Hepatocyte (in vitro differentiated cells): ENCODE results near the gene ATXN3. TPM values are rescaled to one million over a fixed set of nuclear protein-coding genes. Genes with fewer than 3 reads are reported as not detected.

Experiments used
- DNase-seq: peaks from one replicate; pipeline ENCODE4 v3.0.0-alpha.2; 2016; ENCODE audit warnings: low spot score
- H2AFZ ChIP-seq: fragments of 200-600 bp; sonication (generic); 2 replicates; pipeline ENCODE4 v1.6.0; 2016; ENCODE audit warnings: antibody characterized with exemption, mild to moderate bottlenecking
- H3K27ac ChIP-seq: fragments of 200-600 bp; sonication (generic); 2 replicates; pipeline ENCODE4 v1.5.1; 2016; ENCODE audit warnings: mild to moderate bottlenecking
- H3K27me3 ChIP-seq: fragments of 200-600 bp; sonication (generic); 2 replicates; pipeline ENCODE4 v1.6.1; 2016
- H3K36me3 ChIP-seq: fragments of 200-600 bp; sonication (generic); replicated peaks from 2 replicates; pipeline ENCODE4 v1.5.1; 2016; ENCODE audit warnings: low read depth; ENCODE audit not compliant: insufficient read depth
- H3K4me1 ChIP-seq: fragments of 200-600 bp; sonication (generic); 2 replicates; pipeline ENCODE4 v1.5.1; 2016; ENCODE audit warnings: mild to moderate bottlenecking, moderate library complexity; ENCODE audit not compliant: insufficient read depth
- H3K4me2 ChIP-seq: fragments of 200-600 bp; sonication (generic); 2 replicates; pipeline ENCODE4 v1.6.0; 2016
- H3K4me3 ChIP-seq: fragments of 200-600 bp; sonication (generic); 2 replicates; pipeline ENCODE4 v1.5.1; 2016; ENCODE audit warnings: mild to moderate bottlenecking
- H3K79me2 ChIP-seq: fragments of 200-600 bp; sonication (generic); 2 replicates; pipeline ENCODE4 v1.6.0; 2017; ENCODE audit warnings: mild to moderate bottlenecking
- H3K9me2 ChIP-seq: fragments of 200-600 bp; sonication (generic); replicated peaks from 2 replicates; pipeline ENCODE4 v1.6.0; 2017; ENCODE audit warnings: mild to moderate bottlenecking; ENCODE audit not compliant: insufficient read depth
- H3K9me3 ChIP-seq: fragments of 200-600 bp; sonication (generic); 2 replicates; pipeline ENCODE4 v1.5.1; 2016; ENCODE audit warnings: low read depth, mild to moderate bottlenecking
- H4K20me1 ChIP-seq: fragments of 200-600 bp; sonication (generic); 2 replicates; pipeline ENCODE4 v1.6.0; 2016; ENCODE audit warnings: mild to moderate bottlenecking; ENCODE audit not compliant: insufficient read depth, poor library complexity, severe bottlenecking
- CTCF ChIP-seq: fragments of 200-600 bp; sonication (generic); IDR thresholded peaks from 2 replicates; pipeline ENCODE4 v1.5.1; 2016; ENCODE audit warnings: antibody characterized with exemption, mild to moderate bottlenecking; ENCODE audit not compliant: poor library complexity
- EZH2 ChIP-seq: fragments of 200-600 bp; sonication (generic); IDR thresholded peaks from 2 replicates; pipeline ENCODE4 v1.6.1; 2016; ENCODE audit warnings: antibody characterized with exemption, mild to moderate bottlenecking, borderline replicate concordance
- EZH2phosphoT487 ChIP-seq: fragments of 200-600 bp; sonication (generic); IDR thresholded peaks from one replicate; pipeline ENCODE4 v1.6.1; 2018; ENCODE audit warnings: antibody characterized with exemption, mild to moderate bottlenecking, low read depth, moderate library complexity; ENCODE audit not compliant: unreplicated experiment, severe bottlenecking
- WGBS: methylation state at CpG from one replicate; pipeline ENCODE4 v1.1.6; 2016; ENCODE audit warnings: low lambda C conversion rate; ENCODE audit errors: missing lambda C conversion rate; 5-methylcytosine and 5-hydroxymethylcytosine counted together
- polyA plus RNA-seq: library from polyadenylated mRNA; unstranded; fragments of >200 nt; fragmentation: Nextera tagmentation; extraction: Ambion mirVana; gene quantifications from 2 replicates; pipeline ENCODE4 v1.2.1, GENCODE V29; 2016
- total RNA-seq: library from RNA; depleted of rRNA; stranded (reverse); fragments of >200 nt; gene quantifications from 2 replicates; pipeline ENCODE4 v1.2.3, GENCODE V29; 2014

The ATXN3 gene
- total and polyA plus RNA-seq, 2 experiments from 2014 or later = 15.3 to 19.7 TPM

- no peak overlapping the region for H3K4me3 ChIP-seq
- no peaks in the 10 kb centered on the region for H3K36me3 ChIP-seq
- H3K27ac ChIP-seq = no peak overlapping the region
Measured at GRCh38 chr14:92010644-92011043, 95.7 kb downstream of the ATXN3 start.

GRCh38 chr14:92009604-92010003 lies 96.8 kb downstream of the ATXN3 start:
- H4K20me1 ChIP-seq = peaks cover 6% of the 10 kb centered on the region
- H2AFZ ChIP-seq = no peak overlapping the region
- WGBS = 81% methylated on average over 1 of the region's 1 CpG
- no peak overlapping the region for H3K4me2 ChIP-seq
- DNase-seq = no peak
- H3K27me3 ChIP-seq = no peaks in the 10 kb centered on the region
- no peak overlapping the region for H3K4me3 ChIP-seq
- no peaks in the 10 kb centered on the region for H3K9me3 ChIP-seq
- TF ChIP-seq EZH2 = no peak
- H3K36me3 ChIP-seq = no peaks in the 10 kb centered on the region
- no peaks in the 10 kb centered on the region for H3K4me1 ChIP-seq
- H3K9me2 ChIP-seq = no peaks in the 10 kb centered on the region
- no peak overlapping the region for H3K27ac ChIP-seq
- H3K79me2 ChIP-seq = peaks cover 9% of the 10 kb centered on the region

More at GRCh38 chr14:92010644-92011043, 95.7 kb downstream of the ATXN3 start:
- Histone ChIP-seq H3K79me2 (peaks cover 7% of the 10 kb centered on the region), H3K4me2 (no peak overlapping the region), H4K20me1 (peaks cover 6% of the 10 kb centered on the region), H3K9me2 (no peaks in the 10 kb centered on the region), H3K9me3 (no peaks in the 10 kb centered on the region), H3K27me3 (no peaks in the 10 kb centered on the region), H2AFZ (no peak overlapping the region), H3K4me1 (no peaks in the 10 kb centered on the region)
- DNase-seq = no peak
- 96% methylated on average over 3 of the region's 3 CpGs for WGBS
- TF ChIP-seq EZH2phosphoT487 = no peak
- no peak for TF ChIP-seq EZH2
- TF ChIP-seq CTCF = no peak

Other genes starting within 250 kb of the ATXN3 start
- gene TC2N, start 239.0 kb downstream of the ATXN3 start, total RNA-seq = 72.6 and 77.2 TPM in 2 replicates
- gene TC2N, start 239.0 kb downstream of the ATXN3 start, polyA plus RNA-seq = 19.1 and 22.0 TPM in 2 replicates
- gene FBLN5, start 158.9 kb downstream of the ATXN3 start, total RNA-seq = 115 and 157 TPM in 2 replicates
- 337 and 359 TPM in 2 replicates for gene FBLN5, start 158.9 kb downstream of the ATXN3 start, polyA plus RNA-seq
- gene TRIP11, start 66.5 kb downstream of the ATXN3 start, total RNA-seq = 44.7 and 50.5 TPM in 2 replicates
- 39.2 TPM in 2 replicates for gene TRIP11, start 66.5 kb downstream of the ATXN3 start, polyA plus RNA-seq
- 206 and 351 TPM in 2 replicates for gene NDUFB1, start 15.1 kb upstream of the ATXN3 start, total RNA-seq
- gene NDUFB1, start 15.1 kb upstream of the ATXN3 start, polyA plus RNA-seq = 316 and 317 TPM in 2 replicates
- 39.6 and 47.6 TPM in 2 replicates for gene CPSF2, start 15.4 kb upstream of the ATXN3 start, total RNA-seq
- 23.3 and 25.2 TPM in 2 replicates for gene CPSF2, start 15.4 kb upstream of the ATXN3 start, polyA plus RNA-seq
- 0.28 and 0.50 TPM in 2 replicates for gene SLC24A4, start 216.6 kb upstream of the ATXN3 start, total RNA-seq
- 0.46 TPM in 1 of 2 replicates, not detected in the other for gene SLC24A4, start 216.6 kb upstream of the ATXN3 start, polyA plus RNA-seq